ENCODE results near the gene BTBD8. TPM values are rescaled to one million over a fixed set of nuclear protein-coding genes. Genes with fewer than 3 reads are reported as not detected.

BTBD8 gene
- total RNA-seq, 4 donors from 2014 or later: 1.3 to 5.0 (median 2.8) TPM

- H3K4me3 ChIP-seq (ENCODE audit: low read depth, poor library complexity, severe bottlenecking): no peak overlapping the region
- 95 to 100% methylated on average over 2 of the region's 2 CpGs for WGBS, 2 donors
- DNase-seq (ENCODE audit: low spot score in 2 of 2): no peak
- TF ChIP-seq, protein P1, sequence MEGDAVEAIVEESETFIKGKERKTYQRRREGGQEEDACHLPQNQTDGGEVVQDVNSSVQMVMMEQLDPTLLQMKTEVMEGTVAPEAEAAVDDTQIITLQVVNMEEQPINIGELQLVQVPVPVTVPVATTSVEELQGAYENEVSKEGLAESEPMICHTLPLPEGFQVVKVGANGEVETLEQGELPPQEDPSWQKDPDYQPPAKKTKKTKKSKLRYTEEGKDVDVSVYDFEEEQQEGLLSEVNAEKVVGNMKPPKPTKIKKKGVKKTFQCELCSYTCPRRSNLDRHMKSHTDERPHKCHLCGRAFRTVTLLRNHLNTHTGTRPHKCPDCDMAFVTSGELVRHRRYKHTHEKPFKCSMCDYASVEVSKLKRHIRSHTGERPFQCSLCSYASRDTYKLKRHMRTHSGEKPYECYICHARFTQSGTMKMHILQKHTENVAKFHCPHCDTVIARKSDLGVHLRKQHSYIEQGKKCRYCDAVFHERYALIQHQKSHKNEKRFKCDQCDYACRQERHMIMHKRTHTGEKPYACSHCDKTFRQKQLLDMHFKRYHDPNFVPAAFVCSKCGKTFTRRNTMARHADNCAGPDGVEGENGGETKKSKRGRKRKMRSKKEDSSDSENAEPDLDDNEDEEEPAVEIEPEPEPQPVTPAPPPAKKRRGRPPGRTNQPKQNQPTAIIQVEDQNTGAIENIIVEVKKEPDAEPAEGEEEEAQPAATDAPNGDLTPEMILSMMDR (IDR thresholded peaks at IDR 0.05): no peak
- no peak for TF ChIP-seq POLR2A (IDR thresholded peaks at IDR 0.05)
- intact Hi-C loops (cut with DNase I; ENCODE audit: low total_unique reads): no loop called here
Observed at GRCh38 chr1:92154934-92155333, 74.8 kb downstream of the BTBD8 start.

DNA sequence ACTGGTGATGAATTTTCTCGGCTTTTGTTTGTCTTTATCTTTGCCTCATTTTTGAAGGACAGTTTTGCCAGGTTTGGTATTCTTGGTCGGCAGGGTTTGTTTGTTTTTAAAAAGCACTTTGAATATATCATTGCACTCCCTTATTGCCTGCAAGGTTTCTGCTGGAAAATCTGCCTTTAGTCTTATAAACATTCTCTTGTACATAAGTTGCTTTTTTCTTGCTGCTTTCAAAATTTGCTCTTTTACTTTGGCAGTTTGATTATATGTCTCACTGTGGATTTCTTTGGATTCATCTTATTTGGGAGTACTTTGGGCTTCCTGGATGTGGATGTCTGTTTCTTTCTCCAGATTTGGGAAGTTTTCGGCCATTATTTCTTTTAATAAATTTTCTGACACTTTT lies 79.4 kb downstream of the BTBD8 start:
- DNase-seq (ENCODE audit: low spot score in 2 of 2): no peak
- intact Hi-C loops (cut with DNase I; ENCODE audit: low total_unique reads): no loop called here
- H3K4me3 ChIP-seq (ENCODE audit: low read depth, poor library complexity, severe bottlenecking): no peak overlapping the region
- WGBS, 2 donors: 95% methylated on average over 3 of the region's 3 CpGs
- no peak for TF ChIP-seq POLR2A (IDR thresholded peaks at IDR 0.05)
- TF ChIP-seq, protein P1 (IDR thresholded peaks at IDR 0.05): no peak

DNA sequence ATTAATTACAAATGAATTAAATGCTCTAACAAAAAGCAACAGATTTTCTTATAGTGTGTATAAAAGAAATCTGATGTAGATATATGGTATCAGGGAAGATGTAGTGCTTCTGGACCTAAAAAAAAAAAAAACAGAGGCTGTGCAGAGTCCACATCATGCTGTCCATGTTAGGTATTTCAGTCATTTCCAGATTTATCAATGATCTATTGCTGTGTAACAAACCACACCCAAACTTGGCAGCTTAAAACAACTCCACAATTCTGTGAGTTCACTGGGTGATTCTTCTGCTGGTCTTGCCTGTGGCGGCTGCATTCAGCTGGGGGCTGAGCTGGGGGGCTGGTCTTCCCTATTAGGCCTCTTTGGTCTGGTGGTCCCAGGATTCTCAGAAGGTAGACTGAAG lies 85.2 kb downstream of the BTBD8 start:
- intact Hi-C loops (cut with DNase I; ENCODE audit: low total_unique reads): no loop called here
- no peak for TF ChIP-seq POLR2A (IDR thresholded peaks at IDR 0.05)
- TF ChIP-seq, protein P1 (IDR thresholded peaks at IDR 0.05): no peak
- no peak for DNase-seq (ENCODE audit: low spot score in 2 of 2)
- no peak overlapping the region for H3K4me3 ChIP-seq (ENCODE audit: low read depth, poor library complexity, severe bottlenecking)
- 70 to 100% methylated on average over 1 of the region's 1 CpG for WGBS, 2 donors

DNA sequence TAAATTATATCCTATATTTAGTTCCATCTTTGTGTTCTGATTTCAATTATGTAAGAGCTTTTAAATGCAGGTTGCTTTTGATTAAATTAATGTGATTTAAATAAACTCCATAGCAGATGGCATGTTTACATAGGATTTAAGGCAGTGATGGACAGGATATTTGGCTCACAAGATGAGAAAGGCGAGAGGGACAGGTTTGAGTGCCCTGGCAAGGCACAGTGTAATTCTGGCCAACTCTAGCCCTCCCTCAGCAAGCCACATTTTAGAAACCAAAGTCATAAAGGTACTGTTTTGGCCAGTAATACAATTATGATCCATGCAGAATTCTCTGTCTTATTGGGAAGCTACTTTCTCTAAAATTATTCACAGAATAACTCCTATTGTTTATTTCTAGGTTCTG lies 87.0 kb downstream of the BTBD8 start:
- 72 to 77% methylated on average over 1 of the region's 1 CpG for WGBS, 2 donors
- H3K4me3 ChIP-seq (ENCODE audit: low read depth, poor library complexity, severe bottlenecking): no peak overlapping the region
- no peak for TF ChIP-seq POLR2A (IDR thresholded peaks at IDR 0.05)
- TF ChIP-seq, protein P1 (IDR thresholded peaks at IDR 0.05): no peak
- intact Hi-C loops (cut with DNase I; ENCODE audit: low total_unique reads): no loop called here
- DNase-seq (ENCODE audit: low spot score in 2 of 2): no peak

GRCh38 chr1:92168657-92169056 lies 88.5 kb downstream of the BTBD8 start:
- TF ChIP-seq, protein P1 (IDR thresholded peaks at IDR 0.05): no peak
- no peak for TF ChIP-seq POLR2A (IDR thresholded peaks at IDR 0.05)
- no peak overlapping the region for H3K4me3 ChIP-seq (ENCODE audit: low read depth, poor library complexity, severe bottlenecking)
- intact Hi-C loops (cut with DNase I; ENCODE audit: low total_unique reads): no loop called here
- 82 to 87% methylated on average over 5 of the region's 5 CpGs for WGBS, 2 donors
- no peak for DNase-seq (ENCODE audit: low spot score in 2 of 2)

DNA sequence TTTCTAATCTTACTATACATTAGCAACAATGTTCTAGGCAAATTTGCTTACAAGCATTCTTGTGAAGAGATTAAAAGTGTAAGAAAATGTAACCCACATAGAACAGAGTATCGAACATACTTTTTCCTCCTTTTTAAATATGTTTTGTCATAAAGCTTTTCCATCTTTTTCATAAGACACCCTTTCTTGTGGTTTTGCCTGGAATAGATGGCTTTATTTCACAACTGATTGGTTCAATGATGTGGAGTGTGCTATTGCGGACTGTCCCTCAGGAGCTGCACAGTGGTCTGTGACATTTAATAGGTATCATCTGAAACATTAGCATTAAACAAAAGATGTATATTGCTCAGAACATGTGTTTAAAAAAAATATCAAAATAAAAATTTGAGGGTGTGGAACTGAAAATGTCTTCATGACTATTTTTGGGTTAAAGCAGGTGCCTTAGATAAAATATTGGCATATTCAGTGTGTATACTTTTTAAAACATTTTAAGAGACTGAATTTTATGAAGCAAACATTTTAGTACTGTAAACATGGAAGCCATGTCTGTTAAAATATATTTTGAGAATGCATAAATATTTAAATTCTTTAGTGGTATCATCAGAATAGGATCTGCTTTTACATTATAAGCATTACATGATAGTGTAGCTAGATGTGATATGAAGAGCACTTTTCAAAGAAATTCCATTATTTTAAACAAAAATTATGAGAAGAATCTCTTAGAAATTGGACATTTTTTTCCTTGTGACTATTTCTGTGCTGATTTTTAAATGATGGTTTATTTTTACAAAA lies 89.3 kb downstream of the BTBD8 start:
- WGBS, 2 donors: 96 to 99% methylated on average over 2 of the region's 2 CpGs
- intact Hi-C loops (cut with DNase I; ENCODE audit: low total_unique reads): no loop called here
- TF ChIP-seq, protein P1 (IDR thresholded peaks at IDR 0.05): no peak
- TF ChIP-seq POLR2A (IDR thresholded peaks at IDR 0.05): no peak
- no peak for DNase-seq (ENCODE audit: low spot score in 2 of 2)
- no peak overlapping the region for H3K4me3 ChIP-seq (ENCODE audit: low read depth, poor library complexity, severe bottlenecking)
